ENCODE results near the gene EIF4ENIF1.
A peak's percentile ranks its signal among the peaks of the same experiment; 100 is the strongest.
"Not testable (repeated sequence)": the region's sequence is repeated elsewhere in the genome, so short reads cannot be mapped to it uniquely, and the experiment has no call there.

EIF4ENIF1 gene

GRCh38 chr22:31441652-31442051 is 48.0 kb downstream of the EIF4ENIF1 start:
- no peak for DNase-seq (ENCODE audit: low read depth)

DNA sequence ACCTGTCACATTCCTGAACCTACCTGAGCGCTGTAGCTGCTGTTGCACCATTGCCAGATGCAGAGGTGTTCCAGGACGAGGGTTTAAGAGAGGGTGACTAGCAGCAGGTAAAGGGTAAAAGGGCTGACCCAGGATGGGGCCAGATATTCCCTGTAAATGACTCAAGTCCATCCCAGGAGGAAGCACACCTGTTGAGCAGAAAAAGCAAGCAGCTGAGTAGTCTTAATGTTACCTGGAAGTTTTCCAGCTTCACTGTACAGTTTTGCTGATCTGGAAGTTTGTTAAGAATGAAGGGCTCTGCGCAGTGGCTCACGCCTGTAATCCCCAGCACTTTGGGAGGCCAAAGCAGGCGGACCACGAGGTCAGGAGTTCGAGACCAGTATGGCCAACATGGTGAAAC is 49.0 kb downstream of the EIF4ENIF1 start:
- DNase-seq (ENCODE audit: low read depth), result no peak

GRCh38 chr22:31439808-31440207 is 49.8 kb downstream of the EIF4ENIF1 start:
- no peak for DNase-seq (ENCODE audit: low read depth)

DNA sequence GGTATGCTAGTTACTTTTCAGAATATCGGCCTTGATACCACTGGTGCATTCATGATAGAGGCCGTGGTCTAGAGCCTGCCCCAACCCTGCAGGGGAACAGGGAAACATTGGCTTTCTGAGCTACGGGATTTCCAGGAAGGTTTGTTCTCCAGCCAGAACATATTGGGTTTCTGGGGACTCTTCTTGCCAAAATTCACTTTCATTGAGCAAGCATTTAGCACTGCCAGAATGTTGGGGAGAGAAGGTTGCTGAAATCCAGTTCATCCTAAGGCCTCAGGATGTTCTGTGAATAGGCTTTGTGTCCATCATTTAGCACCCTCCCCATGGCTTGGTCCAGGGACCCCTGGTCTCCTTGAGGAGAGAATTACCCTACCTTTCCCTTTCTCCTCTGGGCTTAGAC is 53.5 kb downstream of the EIF4ENIF1 start:
- no peak for DNase-seq (ENCODE audit: low read depth)

DNA sequence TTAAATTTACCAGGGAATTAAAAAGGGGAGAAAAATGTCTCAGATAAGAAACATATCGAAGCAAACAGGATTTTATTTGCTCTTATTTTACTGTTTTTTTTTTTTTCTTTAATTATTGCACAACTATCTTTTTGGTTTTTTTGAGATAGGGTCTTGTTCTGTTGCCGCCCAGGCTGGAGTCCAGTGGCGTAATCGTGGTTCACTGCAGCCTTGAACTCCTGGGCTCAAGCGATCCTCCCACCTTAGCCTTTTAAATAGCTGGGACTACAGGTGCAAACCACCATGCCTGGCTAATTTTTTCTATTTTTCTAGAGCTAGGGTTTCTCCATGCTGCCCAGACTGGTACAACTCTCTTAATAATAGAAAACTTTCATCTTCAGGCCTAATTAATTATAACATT is 57.7 kb downstream of the EIF4ENIF1 start:
- DNase-seq (ENCODE audit: low read depth), result no peak

DNA sequence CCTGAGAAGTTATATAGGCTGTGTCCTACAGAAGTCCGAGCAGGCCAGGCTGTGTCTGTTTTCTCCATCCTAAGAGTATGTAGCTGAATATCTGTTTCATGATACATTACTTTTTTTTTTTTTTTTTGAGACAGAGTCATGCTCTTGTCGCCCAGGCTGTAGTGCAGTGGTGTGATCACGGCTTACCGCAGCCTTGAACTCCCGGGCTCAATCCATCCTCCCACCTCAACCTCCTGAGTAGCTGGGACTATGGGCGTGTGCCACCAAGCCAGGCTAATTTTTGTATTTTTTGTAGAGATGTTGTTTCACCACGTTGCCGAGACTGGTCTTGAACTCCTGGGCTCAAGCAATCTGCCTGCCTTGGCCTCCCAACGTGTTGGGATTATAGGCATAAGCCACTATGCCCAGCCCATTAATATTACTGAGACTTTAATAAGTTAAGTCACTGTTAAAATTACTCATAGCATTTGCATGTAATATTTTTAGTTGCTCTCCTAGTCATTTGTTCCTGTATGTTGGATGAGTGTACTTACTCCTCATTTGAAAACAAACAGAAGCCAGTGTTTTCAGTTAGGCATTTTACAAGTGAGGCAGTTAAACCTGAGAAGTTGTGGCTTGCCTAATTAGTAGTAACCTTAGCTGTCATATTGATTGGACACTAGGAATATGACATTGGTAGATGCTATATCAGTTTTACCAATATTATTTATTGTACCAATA is 64.2 kb downstream of the EIF4ENIF1 start:
- no peak for DNase-seq (ENCODE audit: low read depth)

DNA sequence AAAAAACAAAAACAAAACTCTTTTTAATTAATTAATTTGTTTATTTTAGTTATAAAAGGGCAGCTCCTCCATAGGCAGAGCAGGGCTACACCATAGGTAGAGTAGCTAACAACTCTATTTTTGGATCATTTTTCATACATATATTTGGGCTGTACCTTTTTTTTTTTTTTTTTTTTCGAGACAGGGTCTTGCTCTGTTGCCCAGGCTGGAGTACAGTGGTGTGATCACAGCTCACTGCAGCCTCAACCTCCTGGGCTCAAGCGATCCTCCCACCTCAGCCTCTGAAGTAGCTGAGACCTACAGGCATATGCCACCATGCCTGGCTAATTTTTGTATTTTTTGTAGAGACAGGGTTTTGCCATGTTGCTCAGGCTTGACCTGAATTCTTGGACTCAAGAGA is 87.3 kb downstream of the EIF4ENIF1 start:
- DNase-seq (ENCODE audit: low read depth), result not testable (repeated sequence)

- no peak for DNase-seq (ENCODE audit: low read depth)
Measured at GRCh38 chr22:31400023-31400397, 89.6 kb downstream of the EIF4ENIF1 start.

DNA sequence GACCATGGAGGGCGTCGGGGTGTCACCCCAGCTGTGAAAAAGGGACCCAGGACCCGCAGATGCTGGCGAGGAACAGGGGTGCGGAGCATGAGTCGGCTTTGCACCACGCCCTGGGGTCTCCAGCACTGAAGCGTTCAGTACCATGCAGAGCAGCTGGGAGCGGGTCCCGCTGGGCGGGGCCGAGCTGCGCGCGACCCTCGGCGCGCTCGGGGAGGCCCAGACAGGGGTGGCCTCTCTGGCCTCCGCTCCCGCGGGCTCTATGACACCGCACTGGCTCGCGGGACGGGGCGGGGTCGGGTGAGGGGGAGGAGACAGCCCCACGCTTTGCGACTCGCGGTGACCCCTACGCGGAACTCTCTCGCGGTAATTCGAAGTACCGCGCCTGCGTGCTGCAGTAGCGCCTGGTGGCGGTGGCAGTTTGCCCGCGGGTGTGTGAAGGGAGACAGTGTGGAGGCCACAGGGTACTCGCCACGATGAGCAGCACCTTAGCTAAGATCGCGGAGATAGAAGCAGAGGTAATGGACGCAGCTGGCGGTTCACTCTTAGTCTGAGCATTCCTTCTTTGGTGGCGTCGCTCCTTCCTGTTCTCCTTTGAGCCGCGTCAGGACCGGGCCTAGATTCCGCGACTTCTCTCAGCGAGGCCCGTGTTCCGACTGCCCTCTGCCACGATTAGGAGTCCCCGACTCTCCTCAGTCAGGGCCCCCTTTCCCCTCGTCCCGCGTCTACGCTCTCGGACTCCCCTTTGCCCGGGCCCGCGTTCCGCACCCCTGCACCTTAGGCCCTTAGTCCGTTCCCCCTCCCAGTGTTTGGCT is 90.2 kb downstream of the EIF4ENIF1 start, which contains the start of gene DRG1:
TSS of gene DRG1 (plus strand) at position 394 of the 812 bp plus-strand sequence. CDS start at position 474, 80 bp downstream.
- DNase-seq (ENCODE audit: low read depth), result peak; percentile 96

- DNase-seq (ENCODE audit: low read depth), result no peak
Measured at GRCh38 chr22:31398231-31398630, 91.4 kb downstream of the EIF4ENIF1 start.

GRCh38 chr22:31394326-31394725 is 95.3 kb downstream of the EIF4ENIF1 start:
- DNase-seq (ENCODE audit: low read depth), result no peak

DNA sequence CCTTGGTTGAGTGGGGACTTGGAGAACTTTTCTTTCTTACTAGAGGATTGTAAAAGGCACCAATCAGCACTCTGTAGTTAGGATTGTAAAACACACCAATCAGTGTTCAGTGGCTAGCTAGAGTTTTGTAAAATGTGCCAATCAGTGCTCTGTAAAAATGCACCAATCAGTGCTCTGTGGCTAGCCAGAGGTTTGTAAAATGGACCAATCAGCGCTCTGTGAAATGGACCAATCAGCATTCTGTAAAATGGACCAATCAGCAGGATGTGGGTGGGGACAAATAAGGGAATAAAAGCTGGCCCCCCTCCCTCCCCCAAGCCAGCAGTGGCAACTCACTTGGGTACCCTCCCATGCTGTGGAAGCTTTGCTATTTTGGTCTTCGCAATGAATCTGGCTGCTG is 95.7 kb downstream of the EIF4ENIF1 start:
- no peak for DNase-seq (ENCODE audit: low read depth)
